Stimulated activated effector memory CD8-positive, alpha-beta T cell treated with anti-CD3 and anti-CD28 coated beads, Interleukin-12 subunit alpha, Interleukin-12 subunit beta, amount 100 ng/mL, for 72 hours (primary cell): ENCODE measurements around the gene LSM4.

Source experiments
- ATAC-seq: fragments of 150-1000 bp; cut with Tn5 transposase; 2 replicates; pipeline ENCODE4 v1.10.0; 2021
- DNase-seq, 2 donors: peaks; one replicate each; pipeline ENCODE4 v3.0.0; 2021 to 2022; ENCODE audit warnings: low spot score in 2 of 2
- H3K27ac Mint-ChIP-seq: one replicate; pipeline ENCODE4 v1.8.0; 2022; ENCODE audit warnings: mild to moderate bottlenecking, mixed read lengths
- H3K36me3 Mint-ChIP-seq: one replicate; pipeline ENCODE4 v1.8.0; 2022; ENCODE audit warnings: mild to moderate bottlenecking, mixed read lengths
- H3K4me1 Mint-ChIP-seq: one replicate; pipeline ENCODE4 v1.8.0; 2022; ENCODE audit warnings: mixed read lengths
- H3K4me3 Mint-ChIP-seq: one replicate; pipeline ENCODE4 v1.8.0; 2022; ENCODE audit warnings: mild to moderate bottlenecking, mixed read lengths
- H3K9me3 Mint-ChIP-seq: one replicate; pipeline ENCODE4 v1.8.0; 2022; ENCODE audit warnings: mixed read lengths

The LSM4 gene

GRCh38 chr19:18282788-18283141 lies 40.1 kb downstream of the LSM4 start:
- Mint-ChIP-seq H3K9me3 (no peaks in the 10 kb centered on the region), H3K27ac (peak overlapping the region; percentile 99), H3K4me1 (peaks cover 70% of the 10 kb centered on the region), H3K36me3 (peaks cover 66% of the 10 kb centered on the region), H3K4me3 (peak overlapping the region; percentile 96)
- DNase-seq = no peak
- no peak for ATAC-seq

DNA sequence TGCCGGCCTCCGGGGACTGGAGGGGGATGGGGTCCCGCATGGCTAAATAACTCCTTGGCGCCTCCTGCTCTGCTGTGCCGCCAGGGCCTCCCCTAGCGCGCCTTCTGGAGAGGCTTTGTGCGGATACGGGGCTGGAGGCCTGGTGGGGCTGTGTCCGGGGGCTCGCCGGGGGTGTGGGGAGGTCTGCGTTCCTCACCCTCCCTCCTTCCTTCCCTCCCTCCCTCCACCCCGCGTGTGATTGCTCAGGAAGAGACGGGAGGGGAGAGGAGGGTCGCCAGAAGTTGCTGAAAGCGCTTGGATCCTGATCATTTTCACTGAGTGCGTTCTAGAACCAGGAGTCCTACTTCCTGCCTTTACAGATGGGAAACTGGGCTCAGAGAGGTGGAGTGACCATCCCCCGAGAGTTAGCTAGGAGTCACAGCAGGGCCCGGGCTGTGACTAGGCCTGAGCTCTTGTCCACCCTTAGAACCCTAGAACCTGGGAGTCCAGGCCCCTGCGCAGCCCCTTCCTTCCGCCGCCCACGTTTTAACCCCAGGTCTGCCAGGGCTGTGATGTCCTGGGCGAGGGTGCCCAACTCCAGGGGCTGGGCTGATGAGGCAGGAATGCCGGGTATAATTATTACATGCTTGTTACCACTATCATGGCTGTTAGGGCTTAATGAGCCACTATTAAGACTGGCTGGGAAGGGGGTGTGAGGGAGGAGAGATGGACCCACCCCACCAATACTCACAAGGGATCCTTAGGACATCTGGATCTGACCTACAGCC lies 40.7 kb downstream of the LSM4 start:
- H3K27ac Mint-ChIP-seq = peak overlapping the region; percentile 99
- H3K9me3 Mint-ChIP-seq = no peaks in the 10 kb centered on the region
- H3K4me1 Mint-ChIP-seq = peaks cover 69% of the 10 kb centered on the region
- ATAC-seq (no peak), DNase-seq (no peak)
- peak overlapping the region; percentile 96 for H3K4me3 Mint-ChIP-seq
- H3K36me3 Mint-ChIP-seq = peaks cover 72% of the 10 kb centered on the region

DNA sequence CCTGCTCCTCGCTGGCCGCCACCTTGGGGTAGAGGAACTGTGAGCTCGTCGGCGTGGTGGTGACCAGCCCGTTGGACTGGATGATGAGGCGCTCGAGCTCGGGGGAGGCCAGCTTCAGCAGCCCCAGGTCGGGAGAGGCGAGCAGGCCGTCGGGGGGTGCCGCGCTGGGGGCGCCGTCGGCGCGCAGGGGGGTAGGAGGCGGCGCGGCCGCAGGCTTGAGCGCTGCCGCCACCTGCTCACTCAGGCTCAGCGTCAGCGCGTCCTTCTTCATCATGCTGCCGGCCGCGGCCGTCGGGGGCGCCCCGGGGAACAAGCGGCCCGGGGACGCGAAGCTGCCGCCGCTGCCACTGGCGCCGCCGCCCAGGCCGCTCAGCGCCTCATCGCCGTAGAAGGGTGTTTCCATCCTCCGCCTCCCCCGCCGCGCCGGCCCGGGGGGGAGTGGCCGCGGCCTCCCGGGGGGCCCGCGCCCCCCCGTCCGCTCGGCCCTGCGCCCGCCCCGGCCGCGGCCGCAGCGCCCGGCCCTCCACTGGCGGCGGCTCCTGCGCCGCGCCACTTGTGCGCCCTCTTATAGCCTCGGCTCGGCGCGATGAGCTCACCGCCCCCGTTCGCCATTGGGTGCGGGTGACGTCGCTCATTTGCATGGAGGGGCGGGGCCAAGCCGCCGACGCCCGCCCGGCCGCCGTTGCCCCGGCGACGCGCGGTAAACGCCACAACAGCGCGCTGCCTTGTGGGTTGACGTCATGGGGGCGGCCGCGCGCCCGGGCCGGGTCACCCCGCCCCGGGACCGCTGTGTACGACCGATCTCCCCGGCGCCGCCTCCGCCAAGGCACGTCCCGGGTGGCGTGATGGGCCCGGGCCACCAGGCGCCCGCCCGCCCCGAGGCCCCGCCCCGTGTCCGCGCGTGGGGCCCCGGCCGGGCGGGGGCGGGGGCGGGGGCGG lies 41.5 kb downstream of the LSM4 start, which contains the start of gene JUND:
Gene JUND (minus strand): TSS at position 541 of the 939 bp plus-strand sequence. CDS start 138 bp downstream, at position 403.
- DNase-seq = peak; percentile 97 to 98
- H3K9me3 Mint-ChIP-seq = no peaks in the 10 kb centered on the region
- peak; percentile 79 for ATAC-seq
- peak within 1 kb of the TSS; percentile 96 for H3K4me3 Mint-ChIP-seq
- peaks cover 76% of the 10 kb centered on the region for H3K36me3 Mint-ChIP-seq
- H3K27ac Mint-ChIP-seq = peak within 1 kb of the TSS; percentile 99
- H3K4me1 Mint-ChIP-seq = peaks cover 60% of the 10 kb centered on the region

DNA sequence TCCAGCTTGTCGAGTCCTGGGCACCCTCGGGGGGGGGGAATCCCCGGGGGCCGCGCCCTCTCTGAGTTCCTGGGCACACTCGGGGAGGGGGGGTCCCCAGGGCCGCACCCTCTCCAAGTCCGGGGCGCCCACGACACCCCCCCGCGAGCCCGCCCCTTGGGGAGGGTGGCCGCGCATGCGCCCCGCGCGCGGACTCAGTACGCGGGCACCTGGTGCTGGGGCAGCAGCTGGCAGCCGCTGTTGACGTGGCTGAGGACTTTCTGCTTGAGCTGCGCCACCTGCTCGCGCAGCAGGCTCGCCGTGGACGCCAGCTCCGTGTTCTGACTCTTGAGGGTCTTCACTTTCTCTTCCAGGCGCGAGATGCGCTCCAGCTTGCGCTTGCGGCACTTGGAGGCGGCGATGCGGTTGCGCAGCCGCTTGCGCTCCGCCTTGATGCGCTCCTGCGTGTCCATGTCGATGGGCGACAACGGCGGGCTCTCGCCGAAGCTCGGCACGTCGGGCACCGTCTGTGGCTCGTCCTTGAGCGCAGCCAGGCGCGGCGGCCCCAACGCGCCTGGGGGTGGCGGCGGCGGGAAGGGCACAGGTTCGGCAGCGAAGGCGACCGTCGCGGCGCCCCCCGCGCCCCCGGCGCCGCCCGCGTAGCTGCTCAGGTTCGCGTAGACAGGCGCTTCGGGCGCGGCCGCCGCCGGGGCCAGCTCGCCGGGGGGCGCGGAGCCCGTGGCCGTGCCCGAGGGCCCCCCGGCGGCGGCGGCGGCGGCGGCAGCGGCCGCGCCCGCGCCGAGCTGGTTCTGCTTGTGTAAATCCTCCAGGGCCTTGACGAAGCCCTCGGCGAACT lies 42.4 kb downstream of the LSM4 start:
- Mint-ChIP-seq H3K36me3 (peaks cover 83% of the 10 kb centered on the region), H3K4me1 (peaks cover 52% of the 10 kb centered on the region), H3K9me3 (no peaks in the 10 kb centered on the region), H3K4me3 (peak overlapping the region; percentile 96), H3K27ac (peak overlapping the region; percentile 99)
- peak; percentile 19 for ATAC-seq
- DNase-seq = peak; percentile 70 to 90

DNA sequence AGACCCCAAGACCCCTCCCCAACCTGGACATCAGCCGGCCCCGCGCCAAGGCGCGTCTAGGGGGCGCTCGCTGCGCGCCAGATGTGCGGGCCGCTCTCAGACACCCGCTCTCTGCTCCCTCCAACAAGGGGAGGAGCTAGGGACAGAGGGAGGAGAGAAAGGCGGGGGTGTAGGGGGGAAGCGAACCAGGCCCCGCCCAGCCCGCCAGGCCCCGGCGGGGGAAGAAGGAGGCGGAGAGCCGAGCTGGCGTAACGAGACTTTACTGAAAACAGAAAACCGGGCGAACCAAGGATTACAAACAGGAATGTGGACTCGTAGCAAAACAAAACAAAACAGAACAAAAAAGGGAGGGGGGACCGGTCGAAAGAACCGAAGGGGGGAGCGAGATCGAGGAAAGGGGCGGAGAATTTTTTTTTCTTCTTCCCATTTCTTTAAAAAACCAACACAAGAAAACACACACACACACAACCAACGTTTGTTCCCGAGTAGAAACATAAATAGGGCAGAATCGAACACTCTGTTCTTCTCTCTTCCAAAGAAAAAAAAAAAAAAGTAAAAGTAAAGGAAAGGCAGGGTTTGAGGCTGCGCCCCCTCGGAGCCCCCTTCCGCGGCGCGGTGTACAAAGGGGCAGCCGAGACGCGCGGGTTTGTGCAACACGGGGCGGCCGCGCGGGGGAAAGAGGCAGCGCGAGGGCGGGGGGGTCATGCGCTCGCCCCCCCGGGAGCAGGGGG lies 43.2 kb downstream of the LSM4 start:
- H3K9me3 Mint-ChIP-seq = no peaks in the 10 kb centered on the region
- H3K4me3 Mint-ChIP-seq = peak overlapping the region; percentile 96
- peaks cover 87% of the 10 kb centered on the region for H3K36me3 Mint-ChIP-seq
- DNase-seq (peak; percentile 82 to 94), ATAC-seq (peak; percentile 43)
- H3K27ac Mint-ChIP-seq = peak overlapping the region; percentile 99
- H3K4me1 Mint-ChIP-seq = peaks cover 47% of the 10 kb centered on the region

GRCh38 chr19:18279266-18279515 lies 43.7 kb downstream of the LSM4 start:
- Mint-ChIP-seq H3K4me1 (peaks cover 47% of the 10 kb centered on the region), H3K36me3 (peaks cover 89% of the 10 kb centered on the region), H3K9me3 (no peaks in the 10 kb centered on the region), H3K4me3 (peak overlapping the region; percentile 96), H3K27ac (peak overlapping the region; percentile 99)
- DNase-seq (no peak), ATAC-seq (no peak)

DNA sequence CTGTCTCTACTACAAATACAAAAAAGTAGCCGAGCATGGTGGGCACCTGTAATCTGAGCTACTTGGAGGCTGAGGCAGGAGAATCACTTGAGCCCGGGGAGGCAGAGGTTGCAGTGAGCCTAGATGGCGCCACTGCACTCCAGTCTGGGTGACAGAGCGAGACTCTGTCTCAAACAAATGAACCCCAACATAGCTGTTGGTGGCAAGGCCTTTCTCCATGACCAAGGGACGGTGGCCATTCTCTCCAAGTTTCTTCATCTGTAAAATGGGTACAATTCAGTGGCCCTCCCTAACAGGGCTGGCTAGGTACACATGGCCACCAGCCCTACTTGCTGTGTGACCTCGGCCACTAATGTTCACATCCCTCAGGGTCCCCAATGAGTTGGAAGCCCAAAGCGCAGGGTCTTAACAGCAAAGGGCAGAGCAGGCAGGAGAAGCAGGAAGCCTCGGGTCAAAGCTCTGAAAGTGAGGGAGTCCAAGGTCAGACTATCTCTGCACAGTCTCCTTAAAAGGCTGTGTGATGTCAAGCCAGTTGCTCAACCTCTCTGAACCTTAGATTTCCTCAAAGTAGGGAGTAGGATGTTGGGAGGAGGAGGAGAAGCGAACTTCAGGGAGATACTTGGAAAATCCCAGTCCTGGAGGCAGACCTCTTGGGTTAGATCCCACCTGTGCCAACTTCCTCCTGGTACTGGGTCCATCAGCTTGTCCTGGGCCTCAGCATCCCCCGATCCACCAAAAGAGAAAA lies 44.2 kb downstream of the LSM4 start:
- peak overlapping the region; percentile 99 for H3K27ac Mint-ChIP-seq
- peaks cover 48% of the 10 kb centered on the region for H3K4me1 Mint-ChIP-seq
- peak in 1 of 2 donors; percentile 73 for DNase-seq
- no peak for ATAC-seq
- H3K9me3 Mint-ChIP-seq = no peaks in the 10 kb centered on the region
- H3K36me3 Mint-ChIP-seq = peaks cover 91% of the 10 kb centered on the region
- H3K4me3 Mint-ChIP-seq = peak overlapping the region; percentile 96

DNA sequence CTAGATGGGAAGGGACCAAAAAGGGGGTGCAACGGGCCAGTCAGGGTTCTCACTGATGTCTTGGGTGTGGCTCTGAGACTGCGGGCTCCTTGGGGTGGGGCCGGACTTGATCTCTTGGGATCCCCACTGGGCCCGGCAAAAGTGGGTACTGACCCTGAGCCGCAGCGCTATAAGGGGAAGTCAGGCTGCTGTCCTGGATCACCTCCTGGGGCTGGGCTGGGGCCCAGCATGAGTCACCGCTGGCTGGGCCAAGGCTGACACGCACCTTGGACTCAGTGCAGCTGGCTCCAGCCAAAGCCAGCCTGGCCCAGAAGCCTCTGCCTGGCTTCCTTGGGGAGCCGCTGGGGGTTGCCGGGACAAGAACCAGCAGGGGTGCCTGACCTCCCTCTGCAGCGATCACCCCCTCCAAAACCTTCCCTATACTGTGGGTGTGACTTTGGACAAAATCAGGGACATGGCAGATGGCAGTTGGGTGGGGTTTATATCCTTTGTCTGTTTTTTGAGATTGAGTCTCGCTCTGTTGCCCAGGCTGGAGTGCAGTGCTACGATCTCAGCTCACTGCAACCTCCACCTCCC lies 48.0 kb downstream of the LSM4 start:
- Mint-ChIP-seq H3K9me3 (no peaks in the 10 kb centered on the region), H3K4me3 (no peak overlapping the region), H3K36me3 (peaks cover 63% of the 10 kb centered on the region), H3K4me1 (peaks cover 30% of the 10 kb centered on the region), H3K27ac (peak overlapping the region; percentile 40)
- peak; percentile 14 for ATAC-seq
- no peak for DNase-seq

DNA sequence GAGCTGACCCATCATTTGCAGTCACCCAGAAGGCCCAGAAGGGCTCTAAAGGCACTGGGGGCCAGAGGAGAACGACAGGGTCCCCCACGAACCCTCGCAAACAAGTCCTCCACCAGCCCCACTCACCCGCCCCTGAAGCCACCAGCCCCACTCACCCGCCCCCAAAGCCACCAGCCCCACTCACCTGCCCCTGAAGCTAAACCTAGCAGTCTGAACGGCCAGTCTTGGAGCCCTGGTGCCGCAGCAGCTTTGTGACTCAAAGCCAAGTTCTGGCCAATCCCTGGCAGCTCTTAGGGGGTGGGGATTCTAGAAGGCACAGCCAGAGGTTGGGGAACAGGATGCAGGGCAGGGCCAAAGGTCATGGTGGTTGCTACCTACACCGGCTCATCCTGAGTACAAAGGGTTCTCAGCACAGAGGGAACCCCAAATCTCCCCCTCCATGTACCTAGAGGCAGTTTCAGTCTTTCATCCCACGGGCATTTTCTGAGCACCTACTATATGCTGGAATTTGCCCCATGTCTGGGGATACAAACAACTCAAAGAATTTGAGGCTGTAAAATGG lies 48.6 kb downstream of the LSM4 start, which contains the start of gene IQCN:
Gene IQCN (minus strand): TSS at position 234 of the 562 bp plus-strand sequence. CDS start 4,974 bp downstream, outside the sequence.
- H3K9me3 Mint-ChIP-seq = no peaks in the 10 kb centered on the region
- H3K4me1 Mint-ChIP-seq = peaks cover 25% of the 10 kb centered on the region
- no peak within 1 kb of the TSS for H3K4me3 Mint-ChIP-seq
- H3K27ac Mint-ChIP-seq = peak within 1 kb of the TSS; percentile 40
- peaks cover 58% of the 10 kb centered on the region for H3K36me3 Mint-ChIP-seq
- ATAC-seq = peak; percentile 57
- DNase-seq = no peak

DNA sequence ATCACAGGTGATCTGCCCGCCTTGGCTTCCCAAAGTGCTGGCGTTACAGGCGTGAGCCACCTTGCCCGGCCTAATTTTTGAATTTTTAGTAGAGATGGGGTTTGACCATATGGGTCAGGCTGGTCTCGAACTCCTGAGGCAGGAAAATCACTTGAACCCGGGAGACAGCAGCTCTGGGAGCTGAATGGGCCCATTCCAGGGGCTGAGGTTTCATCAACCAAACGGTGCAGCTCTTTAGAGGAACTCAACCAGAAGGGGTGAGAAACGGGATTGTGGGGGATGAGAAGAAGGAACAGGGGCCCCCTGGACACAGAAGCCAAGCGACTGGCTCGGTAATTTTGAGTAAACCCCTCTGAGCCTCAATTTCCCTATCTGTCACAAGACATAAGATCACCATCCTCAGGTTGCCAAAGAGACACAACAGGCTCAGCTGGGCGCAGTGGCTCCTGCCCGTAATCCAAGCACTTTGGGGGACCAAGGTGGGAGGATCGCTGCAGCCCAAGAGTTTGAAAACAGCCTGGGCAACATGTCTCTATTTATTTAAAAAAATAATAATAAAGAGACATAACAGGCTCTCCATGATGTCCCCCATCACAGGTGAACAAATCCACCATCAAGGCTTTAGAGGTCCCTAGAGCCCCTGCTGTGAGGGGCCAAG lies 49.2 kb downstream of the LSM4 start:
- H3K27ac Mint-ChIP-seq = no peak overlapping the region
- ATAC-seq (no peak), DNase-seq (no peak)
- H3K4me1 Mint-ChIP-seq = peaks cover 18% of the 10 kb centered on the region
- peaks cover 52% of the 10 kb centered on the region for H3K36me3 Mint-ChIP-seq
- no peak overlapping the region for H3K4me3 Mint-ChIP-seq
- H3K9me3 Mint-ChIP-seq = no peaks in the 10 kb centered on the region

GRCh38 chr19:18271433-18271841 lies 51.4 kb downstream of the LSM4 start:
- Mint-ChIP-seq H3K4me1 (peaks cover 14% of the 10 kb centered on the region), H3K4me3 (no peak overlapping the region), H3K36me3 (peaks cover 31% of the 10 kb centered on the region), H3K9me3 (no peaks in the 10 kb centered on the region), H3K27ac (no peak overlapping the region)
- no peak for ATAC-seq
- no peak for DNase-seq

DNA sequence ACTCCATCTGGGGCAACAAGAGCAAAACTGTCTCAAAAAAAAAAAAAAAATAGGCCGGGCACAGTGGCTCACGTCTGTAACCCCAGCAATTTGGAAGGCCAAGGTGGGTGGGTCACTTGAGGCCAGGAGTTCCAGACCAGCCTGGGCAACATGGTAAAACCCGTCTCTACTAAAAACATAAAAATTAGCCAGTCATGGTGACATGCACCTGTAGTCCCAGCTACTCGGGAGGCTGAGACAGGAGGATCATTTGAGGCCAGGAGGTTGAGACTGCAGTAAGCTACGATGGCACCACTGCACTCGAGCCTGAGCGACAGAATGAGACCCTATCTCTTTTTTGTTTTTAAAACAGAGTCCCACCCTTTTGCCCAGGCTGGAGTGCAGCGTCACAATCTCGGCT lies 52.5 kb downstream of the LSM4 start:
- Mint-ChIP-seq H3K27ac (no peak overlapping the region), H3K9me3 (no peaks in the 10 kb centered on the region), H3K4me1 (peaks cover 20% of the 10 kb centered on the region), H3K4me3 (no peak overlapping the region), H3K36me3 (peaks cover 26% of the 10 kb centered on the region)
- DNase-seq = no peak
- ATAC-seq = no peak
